Natural killer cell treated with Interleukin-12 subunit alpha and Interleukin-12 subunit beta and Interleukin-15 and Interleukin-18, amount 100 ng/mL, for 72 hours (primary cell): ENCODE results near the gene CLIC4. TPM values are rescaled to one million over a fixed set of nuclear protein-coding genes. Genes with fewer than 3 reads are reported as not detected.
A peak's percentile ranks its signal among the peaks of the same experiment; 100 is the strongest.

Experiments used
- ATAC-seq, 2 donors: fragments of 150-1000 bp; cut with Tn5 transposase in 1 of 2; sonication (Bioruptor Pico), chemical (Tn5 transposase) in 1 of 2; 2 replicates each; pipeline ENCODE4 v1.10.0; 2021
- DNase-seq: peaks from one replicate; pipeline ENCODE4 v3.0.0; 2022; ENCODE audit warnings: low spot score
- H3K27ac Mint-ChIP-seq, 2 donors: 1 replicate in 1 of 2; 2 replicates in 1 of 2; pipeline ENCODE4 v1.8.0; 2022; ENCODE audit warnings: mixed read lengths in 2 of 2, mild to moderate bottlenecking in 1 of 2, moderate library complexity in 1 of 2
- H3K27me3 Mint-ChIP-seq, 2 donors: 1 replicate in 1 of 2; 2 replicates in 1 of 2; pipeline ENCODE4 v1.8.0; 2022; ENCODE audit warnings: mixed read lengths in 2 of 2
- H3K36me3 Mint-ChIP-seq: one replicate; pipeline ENCODE4 v1.8.0; 2022; ENCODE audit warnings: mixed read lengths
- H3K4me1 Mint-ChIP-seq, 2 donors: 1 replicate in 1 of 2; 2 replicates in 1 of 2; pipeline ENCODE4 v1.8.0; 2022; ENCODE audit warnings: low read depth in 2 of 2, mixed read lengths in 2 of 2, mild to moderate bottlenecking in 1 of 2
- H3K4me3 Mint-ChIP-seq: one replicate; pipeline ENCODE4 v1.8.0; 2022; ENCODE audit warnings: mixed read lengths
- H3K9me3 Mint-ChIP-seq: 2 replicates; pipeline ENCODE4 v1.8.0; 2022; ENCODE audit warnings: mixed read lengths
- total RNA-seq, 2 donors: library from RNA; stranded (reverse); gene quantifications; one replicate each; pipeline ENCODE4 v1.2.3, GENCODE V29; 2022

The CLIC4 gene
- total RNA-seq, 2 donors from 2014 or later, result 11.0 to 14.0 TPM

DNA sequence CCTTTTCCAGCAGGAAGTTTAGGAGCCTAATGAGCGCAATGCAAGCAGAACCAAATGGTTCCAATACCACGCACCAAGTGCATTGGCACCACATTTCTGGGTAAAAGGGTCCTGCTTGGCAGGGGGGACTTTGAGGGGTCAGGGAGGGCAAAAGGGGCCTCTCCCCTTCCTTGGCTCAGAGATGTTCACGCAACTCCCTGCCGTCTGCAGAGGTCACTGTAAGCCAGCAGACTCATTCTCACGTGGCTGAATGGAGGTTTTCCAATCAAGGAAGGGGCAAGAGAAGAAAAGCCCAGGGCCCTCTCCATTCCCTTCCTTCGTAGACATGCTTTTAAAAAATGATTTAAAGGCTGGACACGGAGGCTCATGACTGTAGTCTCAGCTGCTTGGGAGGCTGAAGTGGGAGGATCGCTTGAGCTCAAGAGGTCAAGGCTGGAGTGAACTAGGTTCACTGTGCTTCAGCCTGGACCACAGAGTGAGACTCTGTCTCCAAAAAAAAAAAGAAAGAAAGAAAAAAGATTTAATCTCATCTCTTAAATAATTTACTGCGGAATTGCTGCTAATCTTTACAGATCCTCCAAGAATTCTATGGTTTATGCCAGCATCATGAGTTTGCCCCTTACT, 104.5 kb downstream of the CLIC4 start:
- Mint-ChIP-seq H3K4me1 (peaks cover 23 to 32% of the 10 kb centered on the region in 2 donors), H3K27me3 (no peaks in the 10 kb centered on the region), H3K36me3 (no peaks in the 10 kb centered on the region), H3K9me3 (no peaks in the 10 kb centered on the region), H3K4me3 (peak overlapping the region; percentile 69), H3K27ac (peak overlapping the region; percentile 44 to 53)
- no peak for ATAC-seq
- no peak for DNase-seq

DNA sequence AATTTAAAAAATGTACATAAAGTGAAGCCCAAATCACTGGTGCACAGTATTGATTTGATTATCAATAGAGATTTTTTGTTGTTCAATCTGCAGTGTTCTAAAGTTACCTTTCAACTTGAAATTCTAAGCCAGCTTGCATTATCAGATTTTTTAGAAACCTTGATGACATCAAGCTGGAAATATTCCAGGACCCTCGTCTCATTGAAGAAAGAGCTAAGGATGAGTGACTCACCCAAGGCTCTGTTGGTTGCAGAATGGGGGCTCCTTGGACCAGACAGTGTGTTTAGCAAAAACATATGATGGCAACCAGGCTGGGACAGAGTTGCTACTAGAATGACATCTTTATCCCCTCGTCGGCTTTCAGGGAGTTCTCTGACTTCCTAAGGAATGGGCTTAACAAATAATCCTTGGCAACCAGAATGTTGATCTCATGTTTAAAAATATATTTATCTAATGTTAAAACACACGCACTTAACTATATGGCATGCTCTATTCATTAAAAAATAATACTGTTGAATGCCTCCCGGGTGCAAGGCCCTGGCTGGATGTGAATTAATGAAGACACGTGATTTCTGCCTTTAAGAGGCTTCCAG, 105.2 kb downstream of the CLIC4 start:
- ATAC-seq, result no peak
- Mint-ChIP-seq H3K27me3 (no peaks in the 10 kb centered on the region), H3K4me3 (no peak overlapping the region), H3K36me3 (no peaks in the 10 kb centered on the region), H3K27ac (no peak overlapping the region), H3K4me1 (peaks cover 30 to 36% of the 10 kb centered on the region in 2 donors), H3K9me3 (no peaks in the 10 kb centered on the region)
- DNase-seq, result no peak

DNA sequence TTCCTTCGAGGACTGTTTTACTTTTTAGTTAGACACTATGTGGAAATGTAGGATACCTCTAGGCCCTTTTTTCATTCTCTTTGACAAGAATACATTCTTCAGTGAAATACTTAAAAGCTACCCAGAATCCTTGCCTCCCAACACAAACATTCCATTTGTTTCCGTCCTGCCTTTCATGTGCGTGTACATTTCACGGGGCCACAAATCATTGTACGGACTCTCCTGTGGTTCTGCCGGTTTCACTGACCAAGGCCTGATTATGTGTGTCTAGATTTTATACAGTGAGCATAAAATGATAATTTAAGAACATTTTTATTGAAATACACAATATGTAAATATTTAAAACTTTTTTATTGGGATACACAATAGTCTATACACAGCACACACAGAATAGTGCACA, 108.4 kb downstream of the CLIC4 start:
- Mint-ChIP-seq H3K9me3 (no peaks in the 10 kb centered on the region), H3K27ac (no peak overlapping the region), H3K36me3 (no peaks in the 10 kb centered on the region), H3K4me3 (no peak overlapping the region), H3K4me1 (peaks cover 48 to 52% of the 10 kb centered on the region in 2 donors), H3K27me3 (no peaks in the 10 kb centered on the region)
- DNase-seq (no peak), ATAC-seq (no peak)

DNA sequence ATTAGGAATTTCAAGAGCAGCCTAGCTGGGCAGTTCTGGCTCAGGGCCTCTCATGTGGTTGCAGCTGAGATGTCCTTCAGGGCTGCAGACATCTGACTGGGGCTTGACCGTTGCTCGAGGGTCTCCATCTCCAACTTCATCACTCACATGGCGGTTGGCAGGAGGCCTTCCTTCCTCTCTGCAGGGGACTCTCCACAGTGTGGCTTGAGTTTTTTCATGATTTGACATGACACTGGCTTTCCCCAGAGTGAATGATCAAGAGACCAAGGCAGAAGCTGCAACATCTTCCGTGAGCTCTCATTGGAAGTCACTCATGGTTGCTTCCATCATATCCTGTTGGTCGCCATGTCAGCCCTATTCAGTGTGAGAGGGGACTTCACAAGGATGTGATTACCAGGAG, 110.2 kb downstream of the CLIC4 start:
- H3K36me3 Mint-ChIP-seq, result no peaks in the 10 kb centered on the region
- peaks cover 40 to 44% of the 10 kb centered on the region in 2 donors for H3K4me1 Mint-ChIP-seq
- H3K9me3 Mint-ChIP-seq, result no peaks in the 10 kb centered on the region
- DNase-seq (no peak), ATAC-seq (peak; percentile 61 to 67)
- peak overlapping the region in 1 of 2 donors; percentile 61 for H3K27ac Mint-ChIP-seq
- H3K27me3 Mint-ChIP-seq, result no peaks in the 10 kb centered on the region
- H3K4me3 Mint-ChIP-seq, result peak overlapping the region; percentile 13

- DNase-seq, result no peak
- Mint-ChIP-seq H3K4me3 (peak overlapping the region; percentile 74), H3K27me3 (no peaks in the 10 kb centered on the region), H3K4me1 (peaks cover 49 to 55% of the 10 kb centered on the region in 2 donors), H3K27ac (peak overlapping the region; percentile 61 to 78), H3K9me3 (no peaks in the 10 kb centered on the region), H3K36me3 (no peaks in the 10 kb centered on the region)
- ATAC-seq, result peak; percentile 77 to 79
These were observed 111.7 kb downstream of the CLIC4 start for GRCh38 chr1:24856787-24857506.

- H3K9me3 Mint-ChIP-seq, result no peaks in the 10 kb centered on the region
- DNase-seq (no peak), ATAC-seq (peak; percentile 25 to 62)
- peak overlapping the region; percentile 74 for H3K4me3 Mint-ChIP-seq
- peaks cover 54 to 61% of the 10 kb centered on the region in 2 donors for H3K4me1 Mint-ChIP-seq
- peak overlapping the region; percentile 61 to 78 for H3K27ac Mint-ChIP-seq
- no peaks in the 10 kb centered on the region for H3K36me3 Mint-ChIP-seq
- H3K27me3 Mint-ChIP-seq, result no peaks in the 10 kb centered on the region
These were observed 112.4 kb downstream of the CLIC4 start for GRCh38 chr1:24857507-24858133.

DNA sequence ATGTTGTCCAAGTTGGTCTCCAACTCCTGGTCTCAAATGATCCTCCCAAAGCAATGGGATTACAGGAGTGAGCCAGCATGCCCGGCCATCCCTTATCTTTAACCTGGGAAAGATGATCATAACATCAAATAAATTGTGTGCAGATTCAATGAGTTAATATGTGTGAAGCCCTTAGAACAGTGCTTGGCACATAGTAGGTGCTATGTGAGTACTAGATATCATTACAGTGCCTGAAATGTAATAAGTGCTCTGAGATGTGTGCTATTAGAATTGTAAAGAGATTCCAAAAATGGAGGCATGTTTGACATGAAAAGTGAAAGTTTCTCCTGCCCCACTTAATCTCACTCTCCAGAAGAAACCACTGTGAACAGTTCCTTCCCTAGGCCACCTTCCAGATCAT, 113.0 kb downstream of the CLIC4 start:
- H3K27me3 Mint-ChIP-seq, result no peaks in the 10 kb centered on the region
- H3K9me3 Mint-ChIP-seq, result no peaks in the 10 kb centered on the region
- no peak for DNase-seq
- no peak for ATAC-seq
- peak overlapping the region; percentile 31 to 41 for H3K27ac Mint-ChIP-seq
- H3K36me3 Mint-ChIP-seq, result no peaks in the 10 kb centered on the region
- H3K4me1 Mint-ChIP-seq, result peaks cover 59 to 66% of the 10 kb centered on the region in 2 donors
- H3K4me3 Mint-ChIP-seq, result peak overlapping the region; percentile 74

DNA sequence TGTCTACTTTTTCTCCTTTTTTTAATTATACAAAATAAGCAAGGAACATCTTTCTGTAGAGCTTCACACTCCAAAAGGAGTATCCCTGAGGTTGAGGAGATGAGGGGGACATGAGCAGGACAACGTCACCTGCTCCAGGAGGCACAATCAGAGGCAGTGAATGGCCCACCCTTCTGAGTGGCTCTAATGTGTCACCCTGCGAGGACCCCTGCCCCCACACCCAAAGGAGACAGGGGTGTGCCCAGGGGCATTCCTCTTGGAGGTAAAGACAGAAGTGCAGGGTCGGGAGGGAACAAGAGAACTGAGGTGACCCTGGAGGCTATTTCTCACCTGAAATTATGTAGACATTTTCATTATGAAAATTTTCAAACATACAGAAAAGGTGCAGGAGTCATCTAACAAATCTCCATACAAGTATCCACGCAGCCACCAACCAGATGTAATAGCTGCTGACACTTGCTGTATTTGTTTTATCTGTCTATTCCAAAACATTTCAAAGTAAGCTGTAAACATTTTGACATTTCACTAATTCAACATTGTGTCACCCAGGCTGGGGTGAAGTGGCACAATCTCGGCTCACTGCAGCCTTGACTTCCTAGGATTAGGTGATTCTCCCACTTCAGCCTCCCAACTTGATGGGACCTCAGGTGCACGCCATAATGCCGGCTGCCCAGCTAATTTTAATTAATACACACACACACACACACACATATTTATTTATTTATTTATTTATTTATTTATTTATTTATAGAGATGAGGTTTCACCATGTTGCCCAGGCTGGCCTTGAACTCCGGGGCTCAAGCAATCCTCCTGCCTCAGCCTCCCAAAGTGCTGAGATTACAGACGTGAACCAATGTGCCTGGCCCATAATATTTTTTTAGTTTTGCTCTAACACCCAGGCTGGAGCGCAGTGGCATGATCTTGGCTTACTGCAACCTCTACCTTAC, 114.1 kb downstream of the CLIC4 start:
- no peaks in the 10 kb centered on the region for H3K9me3 Mint-ChIP-seq
- H3K4me3 Mint-ChIP-seq, result no peak overlapping the region
- H3K4me1 Mint-ChIP-seq, result peaks cover 66 to 69% of the 10 kb centered on the region in 2 donors
- H3K27me3 Mint-ChIP-seq, result no peaks in the 10 kb centered on the region
- no peak for DNase-seq
- no peaks in the 10 kb centered on the region for H3K36me3 Mint-ChIP-seq
- ATAC-seq, result no peak
- peak overlapping the region in 1 of 2 donors; percentile 41 for H3K27ac Mint-ChIP-seq

DNA sequence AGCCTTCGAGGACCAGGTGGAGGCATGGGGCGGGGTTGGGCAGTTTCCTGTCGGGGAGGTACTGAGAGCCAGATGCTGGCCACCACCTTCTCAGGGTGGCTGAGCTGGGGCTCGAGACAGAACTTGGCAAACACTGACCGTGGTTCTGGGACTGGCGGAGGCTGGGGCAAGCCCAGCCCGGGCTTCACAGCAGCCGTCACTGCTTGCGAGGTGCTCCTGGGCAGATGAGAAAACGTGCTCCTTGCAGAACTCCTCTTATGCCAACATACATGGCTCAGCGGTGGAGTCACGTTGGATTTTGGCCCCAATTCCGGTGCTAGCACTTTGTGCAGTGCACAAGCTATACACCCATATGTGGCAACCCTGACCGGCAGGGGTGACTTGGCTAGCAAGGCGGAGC, 115.6 kb downstream of the CLIC4 start:
- H3K36me3 Mint-ChIP-seq, result no peaks in the 10 kb centered on the region
- H3K9me3 Mint-ChIP-seq, result no peaks in the 10 kb centered on the region
- H3K4me3 Mint-ChIP-seq, result no peak overlapping the region
- H3K27me3 Mint-ChIP-seq, result no peaks in the 10 kb centered on the region
- ATAC-seq (no peak), DNase-seq (no peak)
- peaks cover 58 to 62% of the 10 kb centered on the region in 2 donors for H3K4me1 Mint-ChIP-seq
- no peak overlapping the region for H3K27ac Mint-ChIP-seq

DNA sequence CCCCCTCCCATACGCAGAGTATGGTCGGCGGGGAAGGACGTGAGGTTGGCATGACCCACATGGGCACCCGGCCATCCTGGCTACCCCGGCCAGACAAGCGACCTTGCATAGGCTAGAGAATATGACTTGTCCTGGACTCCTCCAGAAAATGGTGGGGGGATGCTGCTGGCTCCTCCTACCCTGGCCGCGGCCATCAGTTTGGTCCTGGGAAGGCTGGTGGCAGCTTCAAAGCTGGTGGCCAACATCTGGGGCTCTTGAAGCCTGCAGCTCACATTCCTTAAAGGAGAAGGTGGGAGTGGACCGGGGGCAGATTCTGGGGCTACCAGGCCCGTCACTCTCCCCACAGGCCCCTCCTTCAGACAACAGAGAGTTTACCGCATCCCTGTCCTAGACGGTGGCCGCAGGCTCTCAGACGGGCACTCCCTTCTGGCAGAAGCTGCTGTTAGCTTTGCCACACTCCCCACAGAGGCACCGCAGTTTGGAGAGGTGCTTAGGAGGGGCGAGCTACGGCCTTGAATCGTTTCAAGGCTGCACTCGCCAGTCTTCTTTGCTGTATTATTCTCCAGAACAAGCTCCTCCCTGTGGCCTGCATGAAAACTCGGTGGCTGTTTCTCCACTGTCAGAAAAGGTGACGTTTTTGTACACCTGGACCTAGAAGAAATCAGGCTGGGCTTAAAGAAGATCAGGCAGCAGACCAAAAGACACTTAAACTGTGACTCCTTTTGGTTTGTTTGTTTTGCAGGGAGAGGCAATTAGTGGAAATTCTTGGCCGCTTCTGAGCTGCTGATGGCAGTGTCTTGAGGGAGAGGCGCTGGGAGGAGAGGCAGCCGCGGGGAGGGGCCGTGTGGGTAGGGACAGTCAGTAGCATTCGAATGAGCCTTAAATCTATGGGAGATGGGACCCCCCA, 116.8 kb downstream of the CLIC4 start:
- no peak overlapping the region for H3K27ac Mint-ChIP-seq
- peaks cover 52% of the 10 kb centered on the region in 2 donors for H3K4me1 Mint-ChIP-seq
- DNase-seq (no peak), ATAC-seq (peak in 1 of 2 donors; percentile 43)
- H3K9me3 Mint-ChIP-seq, result no peaks in the 10 kb centered on the region
- H3K4me3 Mint-ChIP-seq, result peak overlapping the region; percentile 30
- no peaks in the 10 kb centered on the region for H3K36me3 Mint-ChIP-seq
- H3K27me3 Mint-ChIP-seq, result no peaks in the 10 kb centered on the region

GRCh38 chr1:24862775-24863483, 117.7 kb downstream of the CLIC4 start:
- Mint-ChIP-seq H3K27ac (no peak overlapping the region), H3K27me3 (no peaks in the 10 kb centered on the region), H3K9me3 (no peaks in the 10 kb centered on the region), H3K4me1 (peaks cover 50 to 51% of the 10 kb centered on the region in 2 donors), H3K4me3 (peak overlapping the region; percentile 45), H3K36me3 (no peaks in the 10 kb centered on the region)
- no peak for ATAC-seq
- no peak for DNase-seq

DNA sequence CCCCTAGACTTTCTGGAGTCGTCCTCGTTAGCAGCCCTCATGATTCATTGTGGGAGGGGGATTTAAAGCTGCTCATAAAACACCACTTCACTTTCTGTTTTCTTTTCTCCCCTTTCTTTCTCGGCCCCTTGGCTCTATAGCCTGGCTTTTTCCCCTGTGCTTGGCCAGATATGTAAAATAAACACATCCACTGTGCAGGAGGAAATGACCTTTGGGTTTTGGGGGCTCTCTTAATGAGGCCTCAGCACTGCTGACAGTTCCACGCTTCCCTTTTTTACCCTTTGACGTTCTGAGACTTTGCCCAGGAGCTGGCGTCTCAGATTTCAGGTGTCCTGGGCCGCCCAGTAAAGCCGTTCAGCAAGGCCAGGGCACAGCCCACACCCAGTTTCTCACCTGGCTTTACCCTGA, 119.1 kb downstream of the CLIC4 start:
- Mint-ChIP-seq H3K36me3 (no peaks in the 10 kb centered on the region), H3K27ac (no peak overlapping the region), H3K27me3 (no peaks in the 10 kb centered on the region), H3K9me3 (no peaks in the 10 kb centered on the region), H3K4me3 (peak overlapping the region; percentile 30), H3K4me1 (peaks cover 41 to 55% of the 10 kb centered on the region in 2 donors)
- ATAC-seq (no peak), DNase-seq (no peak)
